Stimulated activated CD4-positive, alpha-beta T cell treated with anti-CD3 and anti-CD28 coated beads, Interleukin-12 subunit alpha, Interleukin-12 subunit beta, amount 100 ng/mL, for 24 hours (primary cell): ENCODE measurements around the gene KAZN.

Experiments
- DNase-seq, 2 experiments: peaks; one replicate each; pipeline ENCODE4 v3.0.0-alpha.2; 2020; ENCODE audit warnings: low read depth in 2 of 2

The KAZN gene

GRCh38 chr1:14742181-14742980 lies 143.9 kb downstream of the KAZN start:
- DNase-seq: no peak

- DNase-seq: no peak
Measured at GRCh38 chr1:14743368-14743767, 144.9 kb downstream of the KAZN start.

GRCh38 chr1:14745001-14745720 lies 146.7 kb downstream of the KAZN start:
- no peak for DNase-seq

- DNase-seq: no peak
Measured at GRCh38 chr1:14745789-14746188, 147.3 kb downstream of the KAZN start.

GRCh38 chr1:14746393-14746792 lies 147.9 kb downstream of the KAZN start:
- DNase-seq: no peak

GRCh38 chr1:14748151-14748550 lies 149.7 kb downstream of the KAZN start:
- no peak for DNase-seq

- DNase-seq: no peak
Measured at GRCh38 chr1:14748977-14749376, 150.5 kb downstream of the KAZN start.

- DNase-seq: no peak
Measured at GRCh38 chr1:14750490-14750889, 152.0 kb downstream of the KAZN start.

GRCh38 chr1:14755518-14756252 lies 157.2 kb downstream of the KAZN start:
- no peak for DNase-seq

- no peak for DNase-seq
Measured at GRCh38 chr1:14756589-14757285, 158.3 kb downstream of the KAZN start.

GRCh38 chr1:14757286-14757625 lies 158.8 kb downstream of the KAZN start:
- no peak for DNase-seq

GRCh38 chr1:14759042-14759818 lies 160.7 kb downstream of the KAZN start:
- DNase-seq: no peak

- DNase-seq: no peak
Measured at GRCh38 chr1:14759843-14760242, 161.4 kb downstream of the KAZN start.

- DNase-seq: no peak
Measured at GRCh38 chr1:14760780-14761179, 162.3 kb downstream of the KAZN start.

GRCh38 chr1:14761291-14762153 lies 163.0 kb downstream of the KAZN start:
- DNase-seq: no peak

- DNase-seq: no peak
Measured at GRCh38 chr1:14763977-14764376, 165.5 kb downstream of the KAZN start.

- no peak for DNase-seq
Measured at GRCh38 chr1:14765773-14766172, 167.3 kb downstream of the KAZN start.

GRCh38 chr1:14767075-14767474 lies 168.6 kb downstream of the KAZN start:
- no peak for DNase-seq

GRCh38 chr1:14768582-14769304 lies 170.3 kb downstream of the KAZN start:
- no peak for DNase-seq
